HEK293 (cell line): ENCODE results near the gene OR8B8.

Experiments used
- IKZF3 ChIP-seq: fragments of 450-650 bp; IDR thresholded peaks from 2 replicates; pipeline ENCODE4 v1.5.0; 2018; ENCODE audit warnings: missing biosample characterization, mild to moderate bottlenecking, missing genetic modification characterization, moderate library complexity
- MEIS1 ChIP-seq: sonication (generic); formaldehyde crosslinking; IDR thresholded peaks from 2 replicates; pipeline ENCODE4 v1.8.1; 2022; ENCODE audit warnings: missing genetic modification reagents, mild to moderate bottlenecking, borderline replicate concordance
- ZFP3 ChIP-seq: fragments of 450-650 bp; formaldehyde crosslinking; IDR thresholded peaks from 2 replicates; pipeline ENCODE4 v1.5.1; 2016; ENCODE audit warnings: low read depth, missing biosample characterization, missing genetic modification characterization
- ZNF274 ChIP-seq, 2 experiments: fragments of 200-500 bp in 1 of 2; fragments of 450-650 bp in 1 of 2; sonication (Bioruptor generic) in 1 of 2; formaldehyde crosslinking in 1 of 2; IDR thresholded peaks; 2 replicates each; pipeline versions ENCODE4 v1.5.1 to v1.6.1; 2014 to 2016; ENCODE audit warnings: borderline replicate concordance in 1 of 2, inconsistent platforms in 1 of 2, low read length in 1 of 2, missing biosample characterization in 1 of 2, missing genetic modification characterization in 1 of 2
- ZNF350 ChIP-seq: fragments of 450-650 bp; formaldehyde crosslinking; IDR thresholded peaks from 2 replicates; pipeline ENCODE4 v1.5.0; 2017; ENCODE audit warnings: missing biosample characterization, mild to moderate bottlenecking, missing genetic modification characterization
- TF ChIP-seq, protein P1 (sequence below): fragments of 450-650 bp; formaldehyde crosslinking; IDR thresholded peaks from 2 replicates; pipeline ENCODE4 v1.5.1; 2016; ENCODE audit warnings: missing biosample characterization, missing genetic modification characterization
- TF ChIP-seq, protein P2 (sequence below): fragments of 450-650 bp; formaldehyde crosslinking; IDR thresholded peaks from 2 replicates; pipeline ENCODE4 v1.5.1; 2016; ENCODE audit warnings: missing biosample characterization, missing genetic modification characterization, low read depth

DNA sequence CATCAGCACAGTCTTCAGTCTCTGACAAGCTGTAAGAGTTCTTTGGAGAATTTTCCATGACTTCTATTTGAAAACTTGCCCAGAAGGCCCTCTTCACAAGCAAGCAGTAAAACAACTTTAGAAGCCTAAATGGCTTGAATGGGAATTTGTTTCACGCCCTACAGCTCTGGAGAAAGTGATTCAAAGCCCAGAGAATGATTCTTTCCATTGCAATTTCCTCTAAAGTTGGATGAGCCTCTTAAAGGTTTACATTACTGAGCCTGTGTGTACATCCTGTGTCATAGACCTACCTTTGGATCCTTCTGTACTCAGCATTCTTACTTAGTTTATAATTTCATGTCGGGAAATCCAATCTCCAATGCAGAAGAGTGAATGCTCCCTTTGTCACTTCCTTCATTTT, 39.9 kb downstream of the OR8B8 start:
- TF ChIP-seq, protein P1, sequence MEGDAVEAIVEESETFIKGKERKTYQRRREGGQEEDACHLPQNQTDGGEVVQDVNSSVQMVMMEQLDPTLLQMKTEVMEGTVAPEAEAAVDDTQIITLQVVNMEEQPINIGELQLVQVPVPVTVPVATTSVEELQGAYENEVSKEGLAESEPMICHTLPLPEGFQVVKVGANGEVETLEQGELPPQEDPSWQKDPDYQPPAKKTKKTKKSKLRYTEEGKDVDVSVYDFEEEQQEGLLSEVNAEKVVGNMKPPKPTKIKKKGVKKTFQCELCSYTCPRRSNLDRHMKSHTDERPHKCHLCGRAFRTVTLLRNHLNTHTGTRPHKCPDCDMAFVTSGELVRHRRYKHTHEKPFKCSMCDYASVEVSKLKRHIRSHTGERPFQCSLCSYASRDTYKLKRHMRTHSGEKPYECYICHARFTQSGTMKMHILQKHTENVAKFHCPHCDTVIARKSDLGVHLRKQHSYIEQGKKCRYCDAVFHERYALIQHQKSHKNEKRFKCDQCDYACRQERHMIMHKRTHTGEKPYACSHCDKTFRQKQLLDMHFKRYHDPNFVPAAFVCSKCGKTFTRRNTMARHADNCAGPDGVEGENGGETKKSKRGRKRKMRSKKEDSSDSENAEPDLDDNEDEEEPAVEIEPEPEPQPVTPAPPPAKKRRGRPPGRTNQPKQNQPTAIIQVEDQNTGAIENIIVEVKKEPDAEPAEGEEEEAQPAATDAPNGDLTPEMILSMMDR (tag by site-specific recombination) = no peak
- TF ChIP-seq, protein P2, sequence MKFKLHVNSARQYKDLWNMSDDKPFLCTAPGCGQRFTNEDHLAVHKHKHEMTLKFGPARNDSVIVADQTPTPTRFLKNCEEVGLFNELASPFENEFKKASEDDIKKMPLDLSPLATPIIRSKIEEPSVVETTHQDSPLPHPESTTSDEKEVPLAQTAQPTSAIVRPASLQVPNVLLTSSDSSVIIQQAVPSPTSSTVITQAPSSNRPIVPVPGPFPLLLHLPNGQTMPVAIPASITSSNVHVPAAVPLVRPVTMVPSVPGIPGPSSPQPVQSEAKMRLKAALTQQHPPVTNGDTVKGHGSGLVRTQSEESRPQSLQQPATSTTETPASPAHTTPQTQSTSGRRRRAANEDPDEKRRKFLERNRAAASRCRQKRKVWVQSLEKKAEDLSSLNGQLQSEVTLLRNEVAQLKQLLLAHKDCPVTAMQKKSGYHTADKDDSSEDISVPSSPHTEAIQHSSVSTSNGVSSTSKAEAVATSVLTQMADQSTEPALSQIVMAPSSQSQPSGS = no peak
- TF ChIP-seq ZFP3 (no peak), ZNF350 (tag by site-specific recombination) (no peak), ZNF274 (IDR thresholded peaks at IDR 0.05; ENCODE audit: low read length) (no peak), ZNF274 (tag by site-specific recombination; IDR thresholded peaks at IDR 0.05; ENCODE audit: borderline replicate concordance) (no peak), IKZF3 (tag by site-specific recombination) (no peak), MEIS1 (no peak)
